ENCODE results near the gene AICDA.
"Not testable (repeated sequence)": the region's sequence is repeated elsewhere in the genome, so short reads cannot be mapped to it uniquely, and the experiment has no call there.

The AICDA gene

GRCh38 chr12:8612629-8613028, at the start of gene AICDA:
Gene AICDA, minus strand, starts transcription at chr12:8612859. Its CDS starts 92 bp downstream, at chr12:8612767.
- no peak for DNase-seq

GRCh38 chr12:8661751-8662150, 49.1 kb upstream of the AICDA start:
- no peak for DNase-seq

GRCh38 chr12:8661016-8661415, 48.4 kb upstream of the AICDA start:
- no peak for DNase-seq

- DNase-seq, result no peak
These were observed 45.7 kb upstream of the AICDA start for GRCh38 chr12:8658346-8658745.

GRCh38 chr12:8655421-8655820, 42.8 kb upstream of the AICDA start:
- DNase-seq, result no peak

GRCh38 chr12:8648576-8649205, 36.0 kb upstream of the AICDA start:
- DNase-seq, result no peak

- no peak for DNase-seq
These were observed 35.3 kb upstream of the AICDA start for GRCh38 chr12:8647968-8648367.

- no peak for DNase-seq
These were observed 31.9 kb upstream of the AICDA start for GRCh38 chr12:8644345-8645248.

GRCh38 chr12:8642775-8643174, 30.1 kb upstream of the AICDA start:
- DNase-seq, result no peak

- no peak for DNase-seq
These were observed 27.3 kb upstream of the AICDA start for GRCh38 chr12:8639936-8640335.

- no peak for DNase-seq
These were observed 26.3 kb upstream of the AICDA start for GRCh38 chr12:8638951-8639350.

GRCh38 chr12:8637666-8638065, 25.0 kb upstream of the AICDA start:
- no peak for DNase-seq

- no peak for DNase-seq
These were observed 24.6 kb upstream of the AICDA start for GRCh38 chr12:8637244-8637643.

GRCh38 chr12:8636581-8636980, 23.9 kb upstream of the AICDA start:
- DNase-seq, result no peak

- not testable (repeated sequence) for DNase-seq
These were observed 23.3 kb upstream of the AICDA start for GRCh38 chr12:8636007-8636346.

- DNase-seq, result not testable (repeated sequence)
These were observed 22.8 kb upstream of the AICDA start for GRCh38 chr12:8635342-8636006.

GRCh38 chr12:8630131-8630530, 17.5 kb upstream of the AICDA start:
- DNase-seq, result no peak

- no peak for DNase-seq
These were observed 16.9 kb upstream of the AICDA start for GRCh38 chr12:8629486-8630033.

GRCh38 chr12:8628731-8629130, 16.1 kb upstream of the AICDA start:
- DNase-seq, result no peak

- DNase-seq, result not testable (repeated sequence)
These were observed 12.1 kb upstream of the AICDA start for GRCh38 chr12:8624750-8625149.

- DNase-seq, result no peak
These were observed 10.0 kb upstream of the AICDA start for GRCh38 chr12:8622646-8623045.

- no peak for DNase-seq
These were observed 2.5 kb upstream of the AICDA start for GRCh38 chr12:8615206-8615605.

GRCh38 chr12:8613881-8614280, 1.2 kb upstream of the AICDA start:
- not testable (repeated sequence) for DNase-seq

Measured in DMS 273 treated with DMSO at 0.1 percent for 48 hours (cell line).